Choroid plexus epithelial cell (primary cell): ENCODE data around the gene CNTNAP1.

Source experiments
- DNase-seq: peaks from one replicate; pipeline ENCODE4 v3.0.0-alpha.2; 2010; ENCODE audit warnings: low read depth
- H3K4me3 ChIP-seq: 2 replicates; pipeline ENCODE4 v1.5.1; 2011; ENCODE audit warnings: low read depth, mild to moderate bottlenecking, control low read depth, low read length, moderate library complexity
- TF ChIP-seq, protein P1 (sequence below): conservative IDR thresholded peaks from 2 replicates; pipeline ENCODE4 v1.5.1; 2011; ENCODE audit warnings: low read depth, mild to moderate bottlenecking, control low read depth, inconsistent platforms, low read length, moderate library complexity

The CNTNAP1 gene

DNA sequence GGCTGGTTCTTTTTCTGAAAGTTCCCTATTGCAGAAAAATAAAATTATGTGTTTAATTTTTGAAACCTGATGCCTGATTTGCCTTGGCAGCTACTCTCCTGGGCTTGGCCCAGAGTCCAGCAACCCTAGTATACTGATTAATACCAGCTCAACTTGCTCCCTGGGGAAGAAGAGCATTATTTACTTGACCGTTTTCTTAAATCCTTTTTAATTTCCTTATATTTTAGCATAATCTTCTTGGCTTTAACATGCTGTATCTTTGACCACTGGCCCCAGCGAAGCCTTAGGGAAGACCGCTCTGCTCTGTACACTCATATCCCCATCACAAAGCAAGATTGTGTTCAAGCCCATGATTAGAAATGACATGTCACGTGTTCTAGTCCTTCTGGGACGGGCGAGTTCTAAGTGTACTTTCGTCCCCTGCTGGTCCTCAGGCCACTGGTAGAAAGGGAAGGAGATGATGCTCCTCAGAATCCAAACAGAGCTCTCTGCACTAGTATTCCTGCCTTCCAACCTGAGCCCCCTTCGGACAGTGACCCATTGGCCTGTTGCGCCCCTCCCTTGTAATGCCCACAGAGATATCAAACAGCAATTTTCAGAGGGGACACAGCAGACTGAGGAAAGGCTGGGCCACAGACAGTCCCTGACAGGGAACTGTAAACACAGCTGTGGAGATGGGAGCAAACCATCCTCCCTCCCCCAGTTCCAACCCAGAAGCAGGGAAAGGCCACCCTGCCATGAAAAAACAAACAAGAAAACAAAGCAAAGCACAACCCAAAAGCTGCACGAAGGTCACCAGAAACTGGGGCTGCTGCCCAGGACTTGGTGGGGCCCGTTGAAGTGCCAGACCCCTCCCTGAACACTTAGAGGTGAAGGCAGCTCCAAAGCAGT, 66.8 kb downstream of the CNTNAP1 start:
- no peak overlapping the region for H3K4me3 ChIP-seq
- TF ChIP-seq, protein P1, sequence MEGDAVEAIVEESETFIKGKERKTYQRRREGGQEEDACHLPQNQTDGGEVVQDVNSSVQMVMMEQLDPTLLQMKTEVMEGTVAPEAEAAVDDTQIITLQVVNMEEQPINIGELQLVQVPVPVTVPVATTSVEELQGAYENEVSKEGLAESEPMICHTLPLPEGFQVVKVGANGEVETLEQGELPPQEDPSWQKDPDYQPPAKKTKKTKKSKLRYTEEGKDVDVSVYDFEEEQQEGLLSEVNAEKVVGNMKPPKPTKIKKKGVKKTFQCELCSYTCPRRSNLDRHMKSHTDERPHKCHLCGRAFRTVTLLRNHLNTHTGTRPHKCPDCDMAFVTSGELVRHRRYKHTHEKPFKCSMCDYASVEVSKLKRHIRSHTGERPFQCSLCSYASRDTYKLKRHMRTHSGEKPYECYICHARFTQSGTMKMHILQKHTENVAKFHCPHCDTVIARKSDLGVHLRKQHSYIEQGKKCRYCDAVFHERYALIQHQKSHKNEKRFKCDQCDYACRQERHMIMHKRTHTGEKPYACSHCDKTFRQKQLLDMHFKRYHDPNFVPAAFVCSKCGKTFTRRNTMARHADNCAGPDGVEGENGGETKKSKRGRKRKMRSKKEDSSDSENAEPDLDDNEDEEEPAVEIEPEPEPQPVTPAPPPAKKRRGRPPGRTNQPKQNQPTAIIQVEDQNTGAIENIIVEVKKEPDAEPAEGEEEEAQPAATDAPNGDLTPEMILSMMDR = no peak
- DNase-seq = no peak
